Esophagus squamous epithelium (tissue), 4 donors: ENCODE data around the gene BIRC2.

ENCODE experiments used
- POLR2A ChIP-seq, 4 donors: fragments of 450-650 bp; IDR thresholded peaks; one replicate each; pipeline ENCODE4 v1.6.1; 2017; ENCODE audit warnings: antibody characterized with exemption in 4 of 4, mild to moderate bottlenecking in 4 of 4, moderate library complexity in 3 of 4
- TF ChIP-seq, protein P1 (sequence below), 6 experiments: fragments of 450-650 bp in 4 of 6; fragments of 200-600 bp in 2 of 6; sonication (generic) in 2 of 6; IDR thresholded peaks; one replicate each; pipeline ENCODE4 v1.5.1; 2016 to 2019; ENCODE audit warnings: antibody characterized with exemption in 6 of 6, mild to moderate bottlenecking in 4 of 6, moderate library complexity in 4 of 6

DNA sequence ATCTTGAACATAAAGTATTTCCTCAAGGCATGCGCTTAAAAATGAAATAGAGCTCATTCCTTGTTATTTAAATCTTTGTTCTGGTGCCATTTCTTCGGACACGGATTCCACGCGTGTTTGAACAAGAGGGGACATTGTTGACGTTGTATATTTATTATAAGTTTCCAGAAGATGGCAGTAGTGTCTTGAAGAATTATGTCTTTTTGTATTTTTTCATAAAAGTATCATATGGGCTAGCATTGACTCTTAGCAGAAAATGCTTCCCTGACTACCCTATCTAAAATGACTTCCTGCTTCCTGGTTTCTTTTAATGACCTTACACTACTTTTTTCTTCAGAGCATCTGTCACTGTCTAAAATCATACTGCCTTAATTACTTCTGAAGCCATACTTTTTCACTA lies 20.4 kb downstream of the BIRC2 start:
- no peak for TF ChIP-seq POLR2A (IDR thresholded peaks at IDR 0.05)
- TF ChIP-seq, protein P1, sequence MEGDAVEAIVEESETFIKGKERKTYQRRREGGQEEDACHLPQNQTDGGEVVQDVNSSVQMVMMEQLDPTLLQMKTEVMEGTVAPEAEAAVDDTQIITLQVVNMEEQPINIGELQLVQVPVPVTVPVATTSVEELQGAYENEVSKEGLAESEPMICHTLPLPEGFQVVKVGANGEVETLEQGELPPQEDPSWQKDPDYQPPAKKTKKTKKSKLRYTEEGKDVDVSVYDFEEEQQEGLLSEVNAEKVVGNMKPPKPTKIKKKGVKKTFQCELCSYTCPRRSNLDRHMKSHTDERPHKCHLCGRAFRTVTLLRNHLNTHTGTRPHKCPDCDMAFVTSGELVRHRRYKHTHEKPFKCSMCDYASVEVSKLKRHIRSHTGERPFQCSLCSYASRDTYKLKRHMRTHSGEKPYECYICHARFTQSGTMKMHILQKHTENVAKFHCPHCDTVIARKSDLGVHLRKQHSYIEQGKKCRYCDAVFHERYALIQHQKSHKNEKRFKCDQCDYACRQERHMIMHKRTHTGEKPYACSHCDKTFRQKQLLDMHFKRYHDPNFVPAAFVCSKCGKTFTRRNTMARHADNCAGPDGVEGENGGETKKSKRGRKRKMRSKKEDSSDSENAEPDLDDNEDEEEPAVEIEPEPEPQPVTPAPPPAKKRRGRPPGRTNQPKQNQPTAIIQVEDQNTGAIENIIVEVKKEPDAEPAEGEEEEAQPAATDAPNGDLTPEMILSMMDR (IDR thresholded peaks at IDR 0.05): peak in 3 of 6 experiments; percentile 16 to 26 (median 20)
